ENCODE data around the gene KCMF1.

- TF ChIP-seq CTCF (conservative IDR thresholded peaks at IDR 0.05): no peak
- TF ChIP-seq ZFX (IDR thresholded peaks at IDR 0.05): no peak
Measured at GRCh38 chr2:85076618-85077274, 105.8 kb downstream of the KCMF1 start.

Data from C4-2B (cell line).